WERI-Rb-1 (cell line): ENCODE results near the gene PBXIP1.
"Not testable (repeated sequence)": the region's sequence is repeated elsewhere in the genome, so short reads cannot be mapped to it uniquely, and the experiment has no call there.

Experiments
- DNase-seq: peaks from one replicate; pipeline ENCODE4 v3.0.0-alpha.2; 2020
- H3K27ac ChIP-seq: fragments of 250-450 bp; sonication (Bioruptor Pico); 2 replicates; pipeline ENCODE4 v1.5.1; 2020; ENCODE audit warnings: mild to moderate bottlenecking, moderate library complexity
- H3K27me3 ChIP-seq: fragments of 250-450 bp; sonication (Bioruptor Pico); 2 replicates; pipeline ENCODE4 v1.5.1; 2021; ENCODE audit warnings: mild to moderate bottlenecking, low read depth, moderate library complexity; ENCODE audit not compliant: insufficient read depth, severe bottlenecking
- H3K36me3 ChIP-seq: fragments of 250-450 bp; sonication (Bioruptor Pico); 2 replicates; pipeline ENCODE4 v1.5.1; 2020; ENCODE audit warnings: mild to moderate bottlenecking, moderate library complexity
- H3K4me3 ChIP-seq: 2 replicates; pipeline ENCODE4 v1.5.1; 2011; ENCODE audit warnings: low read depth, mild to moderate bottlenecking, control low read depth, low read length
- H3K9me3 ChIP-seq: fragments of 250-450 bp; sonication (Bioruptor Pico); 2 replicates; pipeline ENCODE4 v1.5.1; 2021; ENCODE audit warnings: mild to moderate bottlenecking, moderate library complexity; ENCODE audit not compliant: severe bottlenecking
- CTCF ChIP-seq: IDR thresholded peaks from 2 replicates; pipeline ENCODE4 v1.5.1; 2011; ENCODE audit warnings: low read depth, mild to moderate bottlenecking, control low read depth, inconsistent platforms, low read length

Gene PBXIP1

GRCh38 chr1:154913273-154913672, 42.6 kb downstream of the PBXIP1 start:
- Histone ChIP-seq H3K27me3 (no peaks in the 10 kb centered on the region), H3K27ac (no peak overlapping the region), H3K36me3 (no peaks in the 10 kb centered on the region), H3K9me3 (peaks cover 20% of the 10 kb centered on the region), H3K4me3 (no peak overlapping the region)
- no peak for TF ChIP-seq CTCF
- DNase-seq, result no peak

- Histone ChIP-seq H3K27ac (no peak overlapping the region), H3K9me3 (peaks cover 25% of the 10 kb centered on the region), H3K4me3 (no peak overlapping the region), H3K27me3 (no peaks in the 10 kb centered on the region), H3K36me3 (no peaks in the 10 kb centered on the region)
- DNase-seq, result no peak
- no peak for TF ChIP-seq CTCF
Observed at GRCh38 chr1:154912755-154913154, 43.1 kb downstream of the PBXIP1 start.

GRCh38 chr1:154911691-154912550, 44.0 kb downstream of the PBXIP1 start:
- H3K9me3 ChIP-seq, result peaks cover 30% of the 10 kb centered on the region
- no peak overlapping the region for H3K27ac ChIP-seq
- H3K4me3 ChIP-seq, result no peak overlapping the region
- H3K36me3 ChIP-seq, result no peaks in the 10 kb centered on the region
- TF ChIP-seq CTCF, result no peak
- no peak for DNase-seq
- H3K27me3 ChIP-seq, result no peaks in the 10 kb centered on the region

GRCh38 chr1:154910851-154911250, 45.0 kb downstream of the PBXIP1 start:
- Histone ChIP-seq H3K36me3 (no peaks in the 10 kb centered on the region), H3K27me3 (no peaks in the 10 kb centered on the region), H3K4me3 (no peak overlapping the region), H3K9me3 (peaks cover 24% of the 10 kb centered on the region), H3K27ac (no peak overlapping the region)
- TF ChIP-seq CTCF, result no peak
- no peak for DNase-seq

- H3K27me3 ChIP-seq, result no peaks in the 10 kb centered on the region
- no peak for DNase-seq
- no peak overlapping the region for H3K27ac ChIP-seq
- H3K4me3 ChIP-seq, result no peak overlapping the region
- no peaks in the 10 kb centered on the region for H3K36me3 ChIP-seq
- TF ChIP-seq CTCF, result no peak
- peaks cover 24% of the 10 kb centered on the region for H3K9me3 ChIP-seq
Observed at GRCh38 chr1:154908937-154909336, 47.0 kb downstream of the PBXIP1 start.

GRCh38 chr1:154908129-154908528, 47.8 kb downstream of the PBXIP1 start:
- not testable (repeated sequence) for H3K27me3 ChIP-seq, H3K36me3 ChIP-seq, DNase-seq, H3K27ac ChIP-seq, H3K4me3 ChIP-seq
- peaks cover 24% of the 10 kb centered on the region for H3K9me3 ChIP-seq
